HG03097 (cell line): ENCODE results near the gene GRAMD1B.
A peak's percentile ranks its signal among the peaks of the same experiment; 100 is the strongest.
"Not testable (repeated sequence)": the region's sequence is repeated elsewhere in the genome, so short reads cannot be mapped to it uniquely, and the experiment has no call there.

Experiments
- ATAC-seq: cut with Tn5 transposase; IDR thresholded peaks from one replicate; pipeline ENCODE4 v1.9.1; 2021; ENCODE audit not compliant: unreplicated experiment, low FRiP score

Gene GRAMD1B

GRCh38 chr11:123439616-123440015 lies 9.5 kb downstream of the GRAMD1B start:
- no peak for ATAC-seq

- no peak for ATAC-seq
Observed at GRCh38 chr11:123441161-123441560, 11.1 kb downstream of the GRAMD1B start.

GRCh38 chr11:123443851-123444623 lies 14.0 kb downstream of the GRAMD1B start:
- ATAC-seq: no peak

- ATAC-seq: no peak
Observed at GRCh38 chr11:123448823-123449222, 18.8 kb downstream of the GRAMD1B start.

GRCh38 chr11:123449436-123449835 lies 19.4 kb downstream of the GRAMD1B start:
- ATAC-seq: no peak

- no peak for ATAC-seq
Observed at GRCh38 chr11:123450623-123451022, 20.6 kb downstream of the GRAMD1B start.

GRCh38 chr11:123451183-123451781 lies 21.2 kb downstream of the GRAMD1B start:
- peak; percentile 36 for ATAC-seq

- ATAC-seq: no peak
Observed at GRCh38 chr11:123452794-123453193, 22.7 kb downstream of the GRAMD1B start.

GRCh38 chr11:123454060-123454651 lies 24.1 kb downstream of the GRAMD1B start:
- ATAC-seq: no peak

- ATAC-seq: no peak
Observed at GRCh38 chr11:123454796-123455195, 24.7 kb downstream of the GRAMD1B start.

GRCh38 chr11:123456448-123456847 lies 26.4 kb downstream of the GRAMD1B start:
- not testable (repeated sequence) for ATAC-seq

- ATAC-seq: no peak
Observed at GRCh38 chr11:123457187-123457770, 27.2 kb downstream of the GRAMD1B start.

- ATAC-seq: no peak
Observed at GRCh38 chr11:123458501-123458900, 28.4 kb downstream of the GRAMD1B start.

GRCh38 chr11:123460012-123460700 lies 30.1 kb downstream of the GRAMD1B start:
- no peak for ATAC-seq

GRCh38 chr11:123461164-123461563 lies 31.1 kb downstream of the GRAMD1B start:
- ATAC-seq: no peak

GRCh38 chr11:123465667-123466066 lies 35.6 kb downstream of the GRAMD1B start:
- not testable (repeated sequence) for ATAC-seq

- ATAC-seq: not testable (repeated sequence)
Observed at GRCh38 chr11:123466172-123466571, 36.1 kb downstream of the GRAMD1B start.

- no peak for ATAC-seq
Observed at GRCh38 chr11:123469089-123469488, 39.0 kb downstream of the GRAMD1B start.

- ATAC-seq: no peak
Observed at GRCh38 chr11:123469586-123469985, 39.5 kb downstream of the GRAMD1B start.

GRCh38 chr11:123470842-123471241 lies 40.8 kb downstream of the GRAMD1B start:
- ATAC-seq: no peak
